DOHH2 (cell line): Measurements from ENCODE around the gene ZNF765.
"Not testable (repeated sequence)": the region's sequence is repeated elsewhere in the genome, so short reads cannot be mapped to it uniquely, and the experiment has no call there.

Experiments used
- H3F3A ChIP-seq: fragments of 200-600 bp; sonication (generic), shearing (Covaris generic); 2 replicates; pipeline ENCODE4 v1.6.0; 2016; ENCODE audit warnings: antibody characterized with exemption, mild to moderate bottlenecking; ENCODE audit not compliant: control insufficient read depth, insufficient read depth
- H3K27ac ChIP-seq: fragments of 200-600 bp; sonication (generic); 2 replicates; pipeline ENCODE4 v1.5.1; 2014; ENCODE audit warnings: low read depth, mild to moderate bottlenecking, low read length, moderate library complexity
- H3K27me3 ChIP-seq: fragments of 200-600 bp; sonication (generic); 2 replicates; pipeline ENCODE4 v1.6.1; 2014; ENCODE audit warnings: mild to moderate bottlenecking, low read length, mixed read lengths; ENCODE audit not compliant: control insufficient read depth
- H3K36me3 ChIP-seq: fragments of 200-600 bp; sonication (generic); 2 replicates; pipeline ENCODE4 v1.6.1; 2014; ENCODE audit warnings: mild to moderate bottlenecking, low read length, moderate library complexity, mixed read lengths; ENCODE audit not compliant: control insufficient read depth
- H3K4me1 ChIP-seq: fragments of 200-600 bp; sonication (generic); 2 replicates; pipeline ENCODE4 v1.6.1; 2014; ENCODE audit warnings: mild to moderate bottlenecking, low read length, mixed read lengths; ENCODE audit not compliant: control insufficient read depth
- H3K4me2 ChIP-seq: fragments of 200-600 bp; sonication (generic); 2 replicates; pipeline ENCODE4 v1.6.0; 2014; ENCODE audit warnings: mild to moderate bottlenecking, low read length, moderate library complexity
- H3K4me3 ChIP-seq: fragments of 200-600 bp; sonication (generic); 2 replicates; pipeline ENCODE4 v1.5.1; 2014; ENCODE audit warnings: mild to moderate bottlenecking, low read length, mixed read lengths
- H3K79me2 ChIP-seq: fragments of 200-600 bp; sonication (generic); 2 replicates; pipeline ENCODE4 v1.6.1; 2014; ENCODE audit warnings: mild to moderate bottlenecking, low read length, mixed read lengths; ENCODE audit not compliant: control insufficient read depth
- H3K9me2 ChIP-seq: fragments of 200-600 bp; sonication (generic); replicated peaks from 2 replicates; pipeline ENCODE4 v1.6.1; 2014; ENCODE audit warnings: mild to moderate bottlenecking, low read length, mixed read lengths; ENCODE audit not compliant: control insufficient read depth
- H3K9me3 ChIP-seq: fragments of 200-600 bp; sonication (generic); 2 replicates; pipeline ENCODE4 v1.6.1; 2014; ENCODE audit warnings: antibody characterized with exemption, low read length, mixed read lengths; ENCODE audit not compliant: control insufficient read depth, insufficient read depth
- H4K20me1 ChIP-seq: fragments of 200-600 bp; sonication (generic); 2 replicates; pipeline ENCODE4 v1.6.0; 2014; ENCODE audit warnings: low read depth, mild to moderate bottlenecking, antibody characterized with exemption, low read length, moderate library complexity; ENCODE audit not compliant: control insufficient read depth, insufficient read depth
- EZH2phosphoT487 ChIP-seq: fragments of 200-600 bp; sonication (generic); IDR thresholded peaks from 2 replicates; pipeline ENCODE4 v1.6.1; 2017; ENCODE audit warnings: borderline replicate concordance, mild to moderate bottlenecking, antibody characterized with exemption, low read length, moderate library complexity, mixed read lengths
- TF ChIP-seq, protein P1 (sequence below): fragments of 200-600 bp; sonication (generic); IDR thresholded peaks from one replicate; pipeline ENCODE4 v1.5.1; 2014; ENCODE audit warnings: antibody characterized with exemption, mild to moderate bottlenecking, low read depth, low read length; ENCODE audit not compliant: poor library complexity, severe bottlenecking

Gene ZNF765

DNA sequence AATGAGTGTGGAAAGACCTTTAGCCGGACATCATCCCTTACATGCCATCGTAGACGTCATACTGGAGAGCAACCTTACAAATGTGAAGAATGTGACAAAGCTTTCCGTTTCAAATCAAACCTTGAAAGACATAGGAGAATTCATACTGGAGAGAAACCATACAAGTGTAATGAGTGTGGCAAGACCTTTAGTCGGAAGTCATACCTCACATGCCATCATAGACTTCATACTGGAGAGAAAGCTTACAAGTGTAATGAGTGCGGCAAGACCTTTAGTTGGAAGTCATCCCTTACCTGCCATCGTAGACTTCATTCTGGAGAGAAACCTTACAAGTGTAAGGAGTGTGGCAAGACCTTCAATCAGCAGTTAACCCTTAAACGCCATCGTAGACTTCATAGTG lies 60.9 kb downstream of the ZNF765 start:
- H3K36me3 ChIP-seq, result peaks cover 62% of the 10 kb centered on the region
- H3F3A ChIP-seq, result no peaks in the 10 kb centered on the region
- H3K4me3 ChIP-seq, result no peak overlapping the region
- no peaks in the 10 kb centered on the region for H4K20me1 ChIP-seq
- peaks cover 52% of the 10 kb centered on the region for H3K9me3 ChIP-seq
- no peak overlapping the region for H3K4me2 ChIP-seq
- H3K79me2 ChIP-seq, result no peaks in the 10 kb centered on the region
- TF ChIP-seq EZH2phosphoT487, result no peak
- TF ChIP-seq, protein P1, sequence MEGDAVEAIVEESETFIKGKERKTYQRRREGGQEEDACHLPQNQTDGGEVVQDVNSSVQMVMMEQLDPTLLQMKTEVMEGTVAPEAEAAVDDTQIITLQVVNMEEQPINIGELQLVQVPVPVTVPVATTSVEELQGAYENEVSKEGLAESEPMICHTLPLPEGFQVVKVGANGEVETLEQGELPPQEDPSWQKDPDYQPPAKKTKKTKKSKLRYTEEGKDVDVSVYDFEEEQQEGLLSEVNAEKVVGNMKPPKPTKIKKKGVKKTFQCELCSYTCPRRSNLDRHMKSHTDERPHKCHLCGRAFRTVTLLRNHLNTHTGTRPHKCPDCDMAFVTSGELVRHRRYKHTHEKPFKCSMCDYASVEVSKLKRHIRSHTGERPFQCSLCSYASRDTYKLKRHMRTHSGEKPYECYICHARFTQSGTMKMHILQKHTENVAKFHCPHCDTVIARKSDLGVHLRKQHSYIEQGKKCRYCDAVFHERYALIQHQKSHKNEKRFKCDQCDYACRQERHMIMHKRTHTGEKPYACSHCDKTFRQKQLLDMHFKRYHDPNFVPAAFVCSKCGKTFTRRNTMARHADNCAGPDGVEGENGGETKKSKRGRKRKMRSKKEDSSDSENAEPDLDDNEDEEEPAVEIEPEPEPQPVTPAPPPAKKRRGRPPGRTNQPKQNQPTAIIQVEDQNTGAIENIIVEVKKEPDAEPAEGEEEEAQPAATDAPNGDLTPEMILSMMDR, result no peak
- H3K27ac ChIP-seq, result no peak overlapping the region
- no peaks in the 10 kb centered on the region for H3K27me3 ChIP-seq
- H3K9me2 ChIP-seq, result no peaks in the 10 kb centered on the region
- no peaks in the 10 kb centered on the region for H3K4me1 ChIP-seq

DNA sequence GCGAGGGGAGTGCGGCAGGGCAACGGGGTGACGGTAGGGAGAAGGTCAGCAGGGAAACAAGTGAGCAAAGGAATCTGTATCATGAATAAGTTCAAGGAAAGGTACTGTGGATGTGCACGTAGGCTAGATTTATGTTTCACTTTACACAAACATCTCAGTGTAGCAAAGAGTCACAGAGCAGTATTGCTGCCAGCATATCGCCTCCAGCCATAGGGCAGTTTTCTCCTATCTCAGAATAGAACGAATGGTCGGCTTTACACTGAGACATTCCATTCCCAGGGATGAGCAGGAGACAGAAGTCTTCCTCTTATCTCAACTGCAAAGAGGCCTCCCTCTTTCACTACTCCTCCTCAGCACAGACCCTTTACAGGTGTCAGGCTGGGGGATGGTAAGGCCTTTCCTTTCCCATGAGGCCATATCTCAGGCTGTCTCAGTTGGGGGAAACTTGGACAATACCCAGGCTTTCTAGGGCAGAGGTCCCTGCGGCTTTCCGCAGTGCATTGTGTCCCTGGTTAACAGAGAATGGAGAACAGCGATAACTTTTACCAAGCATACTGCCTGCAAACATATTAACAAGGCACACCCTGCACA lies 65.3 kb downstream of the ZNF765 start:
- H3F3A ChIP-seq, H3K4me1 ChIP-seq, H3K4me2 ChIP-seq, H3K4me3 ChIP-seq, H4K20me1 ChIP-seq, H3K27ac ChIP-seq, H3K79me2 ChIP-seq, H3K27me3 ChIP-seq, H3K9me2 ChIP-seq: not testable (repeated sequence)
- H3K9me3 ChIP-seq, result peaks cover 39% of the 10 kb centered on the region
- peaks cover 23% of the 10 kb centered on the region for H3K36me3 ChIP-seq

DNA sequence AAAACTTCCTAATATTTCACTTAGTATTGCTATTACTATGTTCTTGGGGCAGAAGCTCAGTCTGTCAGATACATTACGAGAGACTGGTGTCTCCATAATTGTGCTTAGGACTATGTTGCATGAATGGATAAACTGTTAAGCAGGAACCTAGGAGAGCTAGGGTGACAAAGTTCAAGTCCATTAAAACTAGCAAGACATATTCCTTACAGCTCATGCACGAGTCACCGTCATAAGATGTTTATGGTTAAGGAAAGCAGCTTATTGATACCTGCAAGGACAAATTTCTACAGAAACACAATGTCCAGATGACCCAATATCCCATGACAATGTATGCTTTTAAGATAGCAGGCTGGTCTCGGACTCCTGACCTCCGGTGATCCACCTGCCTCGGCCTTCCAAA lies 66.9 kb downstream of the ZNF765 start:
- Histone ChIP-seq H4K20me1 (no peaks in the 10 kb centered on the region), H3K9me2 (no peaks in the 10 kb centered on the region), H3K27ac (no peak overlapping the region), H3K4me3 (no peak overlapping the region), H3F3A (no peaks in the 10 kb centered on the region), H3K27me3 (no peaks in the 10 kb centered on the region), H3K79me2 (no peaks in the 10 kb centered on the region), H3K36me3 (peaks cover 7% of the 10 kb centered on the region), H3K4me1 (no peaks in the 10 kb centered on the region), H3K4me2 (no peak overlapping the region), H3K9me3 (peaks cover 25% of the 10 kb centered on the region; the same call in 1 of the 2 replicates)
- TF ChIP-seq, protein P1, result no peak
- no peak for TF ChIP-seq EZH2phosphoT487

DNA sequence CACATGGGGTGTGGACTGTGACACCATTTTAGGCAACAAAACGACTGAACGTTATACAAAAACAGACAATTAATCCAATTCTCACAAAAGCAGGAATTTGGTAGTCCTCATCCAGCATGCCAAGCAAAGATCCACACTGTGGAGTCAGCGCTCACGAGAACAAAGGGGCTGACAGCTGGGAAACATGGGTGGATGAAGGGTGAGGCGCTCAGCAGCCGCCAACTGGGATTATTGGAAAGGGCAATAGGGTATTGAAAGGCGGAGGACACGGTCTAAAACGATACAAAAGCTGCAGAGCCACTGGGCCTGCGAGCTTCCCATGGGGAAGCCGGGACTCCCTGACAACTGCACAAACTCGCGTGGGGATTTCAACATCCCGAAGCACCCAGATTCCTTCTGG lies 67.9 kb downstream of the ZNF765 start:
- no peak overlapping the region for H3K4me2 ChIP-seq
- H4K20me1 ChIP-seq, result no peaks in the 10 kb centered on the region
- no peaks in the 10 kb centered on the region for H3K9me2 ChIP-seq
- peaks cover 18% of the 10 kb centered on the region; the same call in 1 of the 2 replicates for H3K9me3 ChIP-seq
- peaks cover 3% of the 10 kb centered on the region; the same call in 1 of the 2 replicates for H3K4me1 ChIP-seq
- no peaks in the 10 kb centered on the region for H3K79me2 ChIP-seq
- no peak overlapping the region for H3K27ac ChIP-seq
- H3K27me3 ChIP-seq, result no peaks in the 10 kb centered on the region
- TF ChIP-seq, protein P1, result no peak
- no peak for TF ChIP-seq EZH2phosphoT487
- no peaks in the 10 kb centered on the region for H3F3A ChIP-seq
- no peaks in the 10 kb centered on the region; the same call in 1 of the 2 replicates for H3K36me3 ChIP-seq
- no peak overlapping the region for H3K4me3 ChIP-seq
